B cell (primary cell): Measurements from ENCODE around the gene TP53BP2.
"Not testable (repeated sequence)": the region's sequence is repeated elsewhere in the genome, so short reads cannot be mapped to it uniquely, and the experiment has no call there.

Source experiments
- EZH2 ChIP-seq: IDR thresholded peaks from 2 replicates; pipeline ENCODE4 v1.6.1; 2012; ENCODE audit warnings: borderline replicate concordance, low read depth, mild to moderate bottlenecking, moderate library complexity, low read length; ENCODE audit not compliant: insufficient read depth, poor library complexity, severe bottlenecking
- TF ChIP-seq, protein P1 (sequence below): fragments of 200-600 bp; IDR thresholded peaks from one replicate; pipeline ENCODE4 v1.8.0; 2022; ENCODE audit warnings: antibody characterized with exemption, mild to moderate bottlenecking

DNA sequence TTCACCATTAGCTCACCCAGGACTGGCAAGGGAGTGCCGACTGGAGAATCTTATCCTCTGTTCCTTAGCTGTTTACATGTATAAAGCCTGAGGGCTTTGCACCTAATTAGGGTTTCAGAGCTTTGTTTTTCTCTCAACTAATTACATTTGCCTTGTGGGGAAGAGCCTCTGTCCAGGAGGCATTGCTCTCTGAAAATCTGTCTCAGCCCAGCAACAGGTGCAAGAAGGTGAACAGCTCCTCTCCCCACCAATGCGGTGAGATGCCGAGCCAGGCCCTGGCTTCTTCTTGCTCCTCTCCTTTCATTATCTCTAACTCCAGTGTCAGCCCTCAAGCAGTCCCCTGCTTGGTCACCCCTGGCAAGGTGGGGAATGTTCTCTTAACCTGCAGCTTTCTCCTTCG is 43.6 kb upstream of the TP53BP2 start:
- TF ChIP-seq, protein P1, sequence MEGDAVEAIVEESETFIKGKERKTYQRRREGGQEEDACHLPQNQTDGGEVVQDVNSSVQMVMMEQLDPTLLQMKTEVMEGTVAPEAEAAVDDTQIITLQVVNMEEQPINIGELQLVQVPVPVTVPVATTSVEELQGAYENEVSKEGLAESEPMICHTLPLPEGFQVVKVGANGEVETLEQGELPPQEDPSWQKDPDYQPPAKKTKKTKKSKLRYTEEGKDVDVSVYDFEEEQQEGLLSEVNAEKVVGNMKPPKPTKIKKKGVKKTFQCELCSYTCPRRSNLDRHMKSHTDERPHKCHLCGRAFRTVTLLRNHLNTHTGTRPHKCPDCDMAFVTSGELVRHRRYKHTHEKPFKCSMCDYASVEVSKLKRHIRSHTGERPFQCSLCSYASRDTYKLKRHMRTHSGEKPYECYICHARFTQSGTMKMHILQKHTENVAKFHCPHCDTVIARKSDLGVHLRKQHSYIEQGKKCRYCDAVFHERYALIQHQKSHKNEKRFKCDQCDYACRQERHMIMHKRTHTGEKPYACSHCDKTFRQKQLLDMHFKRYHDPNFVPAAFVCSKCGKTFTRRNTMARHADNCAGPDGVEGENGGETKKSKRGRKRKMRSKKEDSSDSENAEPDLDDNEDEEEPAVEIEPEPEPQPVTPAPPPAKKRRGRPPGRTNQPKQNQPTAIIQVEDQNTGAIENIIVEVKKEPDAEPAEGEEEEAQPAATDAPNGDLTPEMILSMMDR, result not testable (repeated sequence)
- TF ChIP-seq EZH2, result not testable (repeated sequence)
